NCI-H82 treated with DMSO at 0.1 percent for 48 hours (cell line): ENCODE data around the gene SPATA31D3.
"Not testable (repeated sequence)": the region's sequence is repeated elsewhere in the genome, so short reads cannot be mapped to it uniquely, and the experiment has no call there.

Experiments used
- DNase-seq: peaks from one replicate; lab custom pipeline; 2025; ENCODE audit not compliant: unreplicated experiment; lab: John Stamatoyannopoulos, UW

SPATA31D3 gene

DNA sequence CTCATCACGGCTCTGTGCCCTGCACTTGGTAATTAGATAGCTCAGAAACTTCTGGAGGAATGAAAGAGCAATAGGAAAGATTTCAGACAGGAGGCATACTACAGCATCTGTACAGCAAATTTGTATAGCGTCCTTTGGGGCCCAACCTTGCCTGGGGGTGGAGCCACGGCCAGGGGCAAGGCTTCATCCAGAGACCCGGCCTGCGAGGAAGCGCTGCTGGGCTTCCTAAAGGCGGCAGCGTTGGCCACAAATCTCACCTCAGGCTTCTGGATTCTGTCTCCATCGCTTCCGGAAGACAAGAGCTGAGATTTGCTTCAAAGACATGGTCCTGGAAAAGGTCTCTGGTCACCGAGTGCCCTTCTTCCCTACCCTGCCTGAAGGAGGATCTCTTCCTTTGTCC lies 33.1 kb downstream of the SPATA31D3 start:
- DNase-seq = no peak

DNA sequence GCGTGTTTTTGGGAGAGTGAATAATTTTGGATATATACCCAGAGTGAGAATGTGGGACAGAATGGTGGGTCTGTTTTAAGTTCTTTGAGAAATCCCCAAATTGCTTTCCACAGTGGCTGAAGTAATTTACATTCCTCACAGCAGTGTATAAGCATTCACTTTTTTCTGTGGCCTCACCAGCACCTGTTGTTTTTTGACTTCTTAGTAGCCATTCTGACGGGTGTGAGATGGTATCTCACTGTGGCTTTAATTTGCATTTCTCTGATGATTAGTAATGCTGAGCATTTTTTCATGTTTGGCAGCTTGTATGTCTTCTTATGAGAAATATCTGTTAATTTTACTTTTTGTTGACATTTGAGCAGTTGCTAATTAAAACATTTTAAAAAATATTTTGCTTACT lies 35.9 kb downstream of the SPATA31D3 start:
- DNase-seq = no peak

DNA sequence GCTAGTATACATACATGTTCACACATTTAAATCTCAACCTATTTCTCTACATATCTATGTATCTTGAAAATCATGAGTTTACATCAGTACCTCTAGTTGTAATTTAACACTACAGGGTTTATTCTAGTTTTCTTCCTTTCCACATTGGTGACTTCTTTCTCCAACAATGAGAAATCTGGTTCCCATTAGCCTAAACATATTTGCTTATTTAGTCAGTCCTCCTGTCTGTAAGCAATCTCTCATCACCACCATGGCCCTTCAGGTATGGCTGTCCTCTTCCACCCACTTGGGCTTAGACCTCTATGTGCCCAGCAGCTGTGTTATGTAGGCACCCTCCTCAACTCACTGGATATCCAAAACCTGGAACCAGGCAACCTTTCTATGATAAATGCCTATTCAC lies 37.3 kb downstream of the SPATA31D3 start:
- no peak for DNase-seq

DNA sequence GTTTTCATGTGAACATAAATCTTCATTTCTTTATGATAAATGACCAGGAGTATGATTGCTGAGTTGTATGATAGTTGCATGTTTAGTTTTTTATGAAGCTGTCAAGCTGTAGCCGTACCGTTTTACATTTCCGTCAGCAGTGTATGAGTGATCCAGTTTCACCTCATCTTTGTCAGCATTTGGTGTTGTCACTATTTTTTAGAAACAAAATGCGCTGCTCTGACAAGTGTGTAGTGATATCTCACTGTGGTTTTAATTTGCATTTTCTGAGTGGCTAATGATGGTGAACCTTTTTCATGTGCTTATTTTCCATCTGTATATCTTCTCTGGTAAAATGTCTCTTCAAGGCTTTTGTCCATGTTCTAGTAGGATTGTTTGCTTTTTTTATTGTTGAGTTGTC lies 38.6 kb downstream of the SPATA31D3 start:
- no peak for DNase-seq

DNA sequence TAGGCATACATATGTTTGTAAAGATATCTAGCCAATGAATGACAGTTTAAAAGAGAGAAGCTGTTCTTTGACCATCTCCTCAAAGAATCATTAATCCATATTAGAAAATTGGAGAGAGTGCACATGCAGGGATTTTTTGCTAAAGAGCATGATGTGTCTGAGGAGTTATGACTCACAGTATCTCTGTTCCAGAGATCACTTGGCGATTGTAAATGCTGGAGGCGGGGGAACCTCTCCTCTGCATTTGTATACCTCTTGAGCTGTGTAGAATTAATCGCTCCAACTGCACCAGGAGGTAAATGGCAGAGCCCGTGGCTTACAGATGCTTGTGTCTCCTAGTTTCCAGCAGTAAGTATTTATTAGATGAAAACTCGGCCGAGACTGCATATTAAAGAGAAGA lies 41.6 kb downstream of the SPATA31D3 start:
- no peak for DNase-seq

DNA sequence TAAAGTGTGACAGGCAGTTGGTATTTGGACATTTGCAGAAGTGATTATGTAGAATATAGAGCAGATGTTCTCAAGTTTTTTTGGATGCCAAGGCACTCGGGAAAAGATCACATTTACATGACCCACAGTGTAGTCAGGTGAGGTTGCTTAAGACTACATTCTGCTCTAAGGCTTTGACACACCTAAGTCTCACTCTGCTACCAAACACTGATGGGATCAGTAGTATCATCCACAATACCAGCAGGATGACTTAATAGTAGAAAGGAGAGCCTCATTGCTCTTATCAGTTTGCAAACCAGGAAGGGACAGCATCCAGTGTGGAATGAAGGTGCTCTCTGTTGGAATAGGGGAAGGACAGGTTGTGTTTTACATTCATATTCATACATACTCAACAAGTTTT lies 42.8 kb downstream of the SPATA31D3 start:
- no peak for DNase-seq

DNA sequence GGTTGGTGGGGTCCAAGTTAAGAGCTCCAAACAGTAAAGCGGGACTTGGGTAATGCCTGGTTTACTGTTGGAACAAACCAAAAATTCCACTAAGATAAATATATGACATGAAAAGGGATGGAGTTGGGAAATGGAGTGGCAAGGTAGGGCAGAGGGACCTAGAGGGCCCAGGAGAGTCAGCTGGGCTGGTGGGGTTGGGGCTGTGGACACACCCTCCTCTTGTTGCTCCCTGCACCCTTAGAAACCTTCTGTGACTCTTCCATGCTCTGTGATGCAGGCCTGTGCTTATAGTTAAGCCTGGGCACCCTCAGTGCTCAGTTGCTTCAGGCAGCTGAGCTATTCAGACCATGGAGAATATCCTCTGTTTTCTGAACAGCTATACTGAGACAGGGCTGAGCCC lies 45.2 kb downstream of the SPATA31D3 start, which contains the start of gene SPATA31D1:
SPATA31D1 (plus strand) TSS at position 301 of the 400 bp plus-strand sequence; CDS start at position 348, 47 bp downstream.
- DNase-seq = not testable (repeated sequence)

DNA sequence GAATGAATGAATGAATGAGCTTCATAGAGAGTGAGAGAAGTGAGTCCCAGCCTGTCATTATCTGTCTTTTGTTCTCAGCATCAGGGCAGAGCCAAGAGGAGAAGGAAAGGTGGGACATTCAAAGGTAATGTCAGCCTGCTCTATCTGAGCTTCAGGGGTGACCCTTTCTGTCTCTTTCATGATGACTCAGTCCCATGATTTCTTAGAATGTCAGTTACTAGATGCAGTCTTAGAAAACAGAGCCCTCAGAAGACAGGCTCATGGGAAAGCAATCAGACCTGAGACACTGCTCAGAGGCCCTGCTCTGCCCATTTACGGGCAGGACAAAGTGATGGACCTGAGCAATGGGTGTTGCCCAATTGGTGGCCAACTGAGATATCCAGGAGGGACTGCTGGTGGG lies 46.4 kb downstream of the SPATA31D3 start:
- DNase-seq = no peak

DNA sequence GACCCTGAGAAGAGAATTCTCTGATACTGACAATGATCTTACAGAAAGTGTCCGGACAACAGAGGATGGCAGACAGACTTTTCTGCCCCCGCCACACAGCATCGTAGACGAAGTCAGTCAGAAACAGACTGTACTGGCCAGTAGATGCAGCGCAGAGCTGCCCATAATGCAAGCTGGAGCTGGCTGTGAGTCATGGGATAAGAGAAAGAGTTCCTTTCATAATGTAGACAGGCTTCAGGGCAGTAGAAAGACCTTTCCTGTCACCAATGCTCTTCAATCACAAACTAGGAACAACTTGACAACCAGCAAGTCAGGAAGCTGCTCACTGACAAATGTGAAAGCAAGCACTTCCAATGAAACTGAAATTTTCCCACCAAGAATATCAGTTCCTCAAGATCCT lies 50.4 kb downstream of the SPATA31D3 start:
- DNase-seq = no peak
